ENCODE results near the gene PHF19. TPM values are rescaled to one million over a fixed set of nuclear protein-coding genes. Genes with fewer than 3 reads are reported as not detected.

PHF19 gene
- total and polyA plus RNA-seq, 2 of the 8 experiments (the other 6 are each of a cell fraction or from before 2014, with no cell fraction given) = 28.2 to 31.8 TPM

DNA sequence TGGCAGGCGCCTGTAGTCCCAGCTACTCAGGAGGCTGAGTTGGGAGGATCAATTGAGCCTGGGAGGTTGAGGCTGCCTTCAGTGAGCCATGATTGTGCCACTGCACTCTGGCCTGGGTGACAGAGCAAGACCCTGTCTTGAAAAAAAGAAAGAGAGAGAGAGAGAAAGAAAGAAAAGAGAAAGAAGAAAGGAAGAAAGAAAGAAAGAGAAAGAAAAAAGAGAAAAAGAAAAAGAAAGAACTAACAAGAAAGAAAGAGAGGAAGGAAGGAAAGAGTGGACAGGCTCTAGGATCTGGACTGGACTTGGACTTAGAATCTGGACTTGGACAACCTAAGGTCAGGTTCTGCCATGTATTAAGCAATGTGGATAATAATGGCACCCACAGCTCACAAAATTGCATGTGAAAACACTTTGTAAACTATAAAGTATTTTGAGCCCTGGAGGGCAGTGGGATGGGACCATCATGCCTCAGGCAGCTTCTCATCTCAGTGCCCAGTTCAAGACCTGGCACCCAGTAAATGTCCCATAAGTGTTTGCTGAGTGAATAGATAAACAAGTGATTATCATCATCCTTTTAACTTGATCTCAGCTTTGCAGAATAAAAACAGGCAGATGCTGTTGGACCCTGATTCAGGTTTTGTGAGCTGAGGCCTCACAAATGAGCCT lies 12.8 kb upstream of the PHF19 start:
- H4K91ac ChIP-seq (replicated peaks; ENCODE audit: insufficient read length, low read length) = no peak overlapping the region
- H2BK5ac ChIP-seq (ENCODE audit: low read depth, low read length) = no peak overlapping the region
- no peak overlapping the region for H3K4ac ChIP-seq (replicated peaks; ENCODE audit: insufficient read length, low read depth, low read length)
- H3K27ac ChIP-seq (ENCODE audit: low read depth, low read length) = no peak overlapping the region
- H4K8ac ChIP-seq (ENCODE audit: extremely low read depth, insufficient read depth, low read length) = no peak overlapping the region
- no peak overlapping the region for H3K4me2 ChIP-seq (ENCODE audit: insufficient read depth in 1 of 2, low read depth in 2 of 2, low read length in 2 of 2)
- no peak overlapping the region for H3K4me3 ChIP-seq (ENCODE audit: extremely low read depth in 1 of 4, insufficient read depth in 2 of 4, low read depth in 3 of 4, low read length in 4 of 4)
- peaks cover 0 to 6% (median 4%) of the 10 kb centered on the region in 4 experiments; a peak in 6 of 7 replicates for H3K4me1 ChIP-seq (replicated peaks in 1 of 4; ENCODE audit: control insufficient read depth in 3 of 4, insufficient read depth in 4 of 4, low read length in 3 of 4)
- no peak overlapping the region for H2BK12ac ChIP-seq (ENCODE audit: low read depth, low read length)
- ChIA-PET CTCF (ENCODE audit: partially characterized antibody) (interaction anchor here (0.7 to 1.6 kb wide), 6 partner anchors 9 to 134 kb away, joined by 3 to 9 read pairs (median 3); no protein-coding TSS in a partner anchor), POLR2A (ENCODE audit: partially characterized antibody) (interaction anchor here (0.9 to 1.4 kb wide), 4 partner anchors 14 to 20 kb away, joined by 3 to 4 read pairs (median 4); no protein-coding TSS in a partner anchor)
- H3K9ac ChIP-seq (replicated peaks in 1 of 4; ENCODE audit: extremely low read depth in 1 of 4, low read depth in 3 of 4, low read length in 3 of 4) = no peak overlapping the region
- H3K79me1 ChIP-seq (ENCODE audit: low read depth, low read length) = no peaks in the 10 kb centered on the region
- no peak overlapping the region for H2AK5ac ChIP-seq (ENCODE audit: low read depth, low read length)
- H2BK120ac ChIP-seq (replicated peaks; ENCODE audit: low read depth, low read length) = no peak overlapping the region
- H3K18ac ChIP-seq (ENCODE audit: extremely low read depth, low read length) = no peak overlapping the region
- DNase-seq (ENCODE audit: low read depth in 1 of 2, low spot score in 2 of 2) = no peak
- H3K9me3 ChIP-seq (ENCODE audit: insufficient read depth in 2 of 2, low read depth in 1 of 2, low read length in 1 of 2) = no peaks in the 10 kb centered on the region
- H3K56ac ChIP-seq (replicated peaks; ENCODE audit: insufficient read length, low read depth, low read length) = no peak overlapping the region
- H4K5ac ChIP-seq (ENCODE audit: insufficient read length, low read depth, low read length) = no peak overlapping the region
- FAIRE-seq = no peak
- H3K23ac ChIP-seq (ENCODE audit: insufficient read length) = no peak overlapping the region
- H3K27me3 ChIP-seq (replicated peaks in 1 of 4; ENCODE audit: control insufficient read depth in 3 of 4, extremely low read depth in 1 of 4, insufficient read depth in 3 of 4, low read length in 3 of 4) = peaks cover 0 to 16% (median 10%) of the 10 kb centered on the region in 4 experiments; a peak in 5 of 7 replicates
- H3K14ac ChIP-seq (ENCODE audit: insufficient read length) = no peak overlapping the region
- no peak overlapping the region for H2BK20ac ChIP-seq (ENCODE audit: low read length)
- H3K79me2 ChIP-seq (ENCODE audit: control insufficient read depth in 1 of 2, insufficient read depth in 2 of 2, low read length in 2 of 2) = no peaks in the 10 kb centered on the region
- no peaks in the 10 kb centered on the region for H3K36me3 ChIP-seq (ENCODE audit: control insufficient read depth in 2 of 4, insufficient read depth in 4 of 4, low read length in 3 of 4)
- 100% methylated on average over 1 of the region's 1 CpG; no CpG with 5 or more reads in 1 of the 2 experiments for WGBS, 2 experiments (ENCODE audit: extremely low coverage in 1 of 2, insufficient coverage in 1 of 2, insufficient read length in 1 of 2, insufficient replicate concordance in 2 of 2, low coverage in 1 of 2, low lambda C conversion rate in 2 of 2, missing lambda C conversion rate in 1 of 2)
- no peak overlapping the region for H2BK15ac ChIP-seq (ENCODE audit: low read length)
- no peak overlapping the region for H2AFZ ChIP-seq (ENCODE audit: low read length)
- peaks cover 2% of the 10 kb centered on the region; the same call in 1 of the 2 replicates for H3K23me2 ChIP-seq (ENCODE audit: low read depth, low read length)
- H4K20me1 ChIP-seq (replicated peaks in 1 of 2; ENCODE audit: control insufficient read depth in 1 of 2, insufficient read depth in 2 of 2, low read length in 2 of 2) = no peaks in the 10 kb centered on the region
- TF ChIP-seq GABPA (IDR thresholded peaks at IDR 0.05; ENCODE audit: borderline replicate concordance, insufficient read depth, low read length) = no peak
- no peak for TF ChIP-seq PHF8 (conservative IDR thresholded peaks at IDR 0.05; ENCODE audit: low read depth, low read length)
- TF ChIP-seq, protein P1, sequence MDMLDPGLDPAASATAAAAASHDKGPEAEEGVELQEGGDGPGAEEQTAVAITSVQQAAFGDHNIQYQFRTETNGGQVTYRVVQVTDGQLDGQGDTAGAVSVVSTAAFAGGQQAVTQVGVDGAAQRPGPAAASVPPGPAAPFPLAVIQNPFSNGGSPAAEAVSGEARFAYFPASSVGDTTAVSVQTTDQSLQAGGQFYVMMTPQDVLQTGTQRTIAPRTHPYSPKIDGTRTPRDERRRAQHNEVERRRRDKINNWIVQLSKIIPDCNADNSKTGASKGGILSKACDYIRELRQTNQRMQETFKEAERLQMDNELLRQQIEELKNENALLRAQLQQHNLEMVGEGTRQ (IDR thresholded peaks at IDR 0.05; ENCODE audit: low read length) = no peak
- no peak for TF ChIP-seq CHD2 (IDR thresholded peaks at IDR 0.05; ENCODE audit: low read length)
- TF ChIP-seq JUND (IDR thresholded peaks at IDR 0.05; ENCODE audit: low read length) = no peak
- TF ChIP-seq CBX5 (IDR thresholded peaks at IDR 0.05; ENCODE audit: low read depth, low read length) = no peak
- TF ChIP-seq NANOG (IDR thresholded peaks at IDR 0.05; ENCODE audit: insufficient read depth, low read depth, low read length, poor library complexity, severe bottlenecking) = no peak
- no peak for TF ChIP-seq KDM4A (IDR thresholded peaks at IDR 0.05; ENCODE audit: low read depth, low read length, severe bottlenecking)
- TF ChIP-seq EZH2 (IDR thresholded peaks at IDR 0.05; ENCODE audit: low read depth, low read length, severe bottlenecking) = no peak
- TF ChIP-seq SP4 (IDR thresholded peaks at IDR 0.05; ENCODE audit: low read length) = no peak
- TF ChIP-seq BCL11A (IDR thresholded peaks at IDR 0.05; ENCODE audit: low read depth in 2 of 2, low read length in 2 of 2) = no peak
- TF ChIP-seq JUN (IDR thresholded peaks at IDR 0.05; ENCODE audit: low read depth, low read length) = no peak
